ENCODE measurements around the gene SNAPC4.

- TF ChIP-seq POLR2A (IDR thresholded peaks at IDR 0.05), result no peak
- peak in 2 of 12 donors; percentile 14 to 15 for TF ChIP-seq CTCF (IDR thresholded peaks at IDR 0.05)
Observed at GRCh38 chr9:136372561-136373299, 27.2 kb downstream of the SNAPC4 start.

Measured in heart left ventricle (tissue), 13 donors.